Urinary bladder (tissue), 4 donors: ENCODE results near the gene SPATA32. TPM values are rescaled to one million over a fixed set of nuclear protein-coding genes. Genes with fewer than 3 reads are reported as not detected.
A peak's percentile ranks its signal among the peaks of the same experiment; 100 is the strongest.

ENCODE experiments used
- DNase-seq: peaks from one replicate; pipeline ENCODE4 v3.0.0-alpha.2; 2015; ENCODE audit errors: extremely low spot score
- H3K27ac ChIP-seq: one replicate; pipeline ENCODE4 v1.5.1; 2013; ENCODE audit warnings: low read depth, mild to moderate bottlenecking, moderate library complexity
- H3K36me3 ChIP-seq: one replicate; pipeline ENCODE4 v1.6.1; 2013; ENCODE audit warnings: mild to moderate bottlenecking, moderate library complexity; ENCODE audit not compliant: insufficient read depth
- H3K4me1 ChIP-seq: one replicate; pipeline ENCODE4 v1.6.1; 2013; ENCODE audit warnings: mild to moderate bottlenecking, moderate library complexity; ENCODE audit not compliant: insufficient read depth
- H3K4me3 ChIP-seq: one replicate; pipeline ENCODE4 v1.5.1; 2013; ENCODE audit warnings: low read depth, low read length
- WGBS: extraction: QIAGEN DNeasy Blood & Tissue Kit; methylation state at CpG from one replicate; pipeline ENCODE4 v1.1.7; 2013; 5-methylcytosine and 5-hydroxymethylcytosine counted together
- polyA plus RNA-seq: library from polyadenylated mRNA; stranded (reverse); fragments of 200-250 nt; gene quantifications from one replicate; pipeline ENCODE4 v1.2.3, GENCODE V29; 2013
- total RNA-seq: library from RNA; depleted of rRNA; stranded (reverse); fragments of >200 nt; gene quantifications from one replicate; pipeline ENCODE4 v1.2.3, GENCODE V29; 2014
- donor health status: healthy with polysubstance abuse.
- donor health status: healthy.

The SPATA32 gene
- total and polyA plus RNA-seq, 2 donors: not detected

GRCh38 chr17:45222014-45222288, 39.9 kb downstream of the SPATA32 start:
- H3K4me3 ChIP-seq: peak overlapping the region; percentile 69
- WGBS: under 1% methylated on average over 38 of the region's 38 CpGs
- H3K4me1 ChIP-seq: no peaks in the 10 kb centered on the region
- DNase-seq: no peak
- peak overlapping the region; percentile 45 for H3K27ac ChIP-seq
- H3K36me3 ChIP-seq: no peaks in the 10 kb centered on the region

- no peak for DNase-seq
- H3K27ac ChIP-seq: peak within 1 kb of the TSS; percentile 45
- H3K36me3 ChIP-seq: no peaks in the 10 kb centered on the region
- H3K4me3 ChIP-seq: peak within 1 kb of the TSS; percentile 69
- H3K4me1 ChIP-seq: no peaks in the 10 kb centered on the region
- 3% methylated on average over 97 of the region's 98 CpGs for WGBS
Observed at GRCh38 chr17:45221081-45222013, 40.5 kb downstream of the SPATA32 start, which contains the start of gene FMNL1. Gene FMNL1, plus strand, starts transcription at chr17:45221885. Its CDS starts 240 bp downstream, at chr17:45222125.

- Histone ChIP-seq H3K36me3 (no peaks in the 10 kb centered on the region), H3K27ac (no peak overlapping the region), H3K4me3 (no peak overlapping the region), H3K4me1 (no peaks in the 10 kb centered on the region)
- WGBS: 93% methylated on average over 3 of the region's 3 CpGs
- DNase-seq: no peak
Observed at GRCh38 chr17:45220079-45220478, 41.8 kb downstream of the SPATA32 start.

- Histone ChIP-seq H3K36me3 (no peaks in the 10 kb centered on the region), H3K4me1 (no peaks in the 10 kb centered on the region), H3K4me3 (no peak overlapping the region), H3K27ac (no peak overlapping the region)
- 15% methylated on average over 12 of the region's 12 CpGs for WGBS
- peak; percentile 60 for DNase-seq
Observed at GRCh38 chr17:45218895-45219661, 42.8 kb downstream of the SPATA32 start.

Other genes starting within 250 kb of the SPATA32 start
- gene DCAKD, start 210.5 kb downstream of the SPATA32 start, total RNA-seq: 26.5 TPM
- gene DCAKD, start 210.5 kb downstream of the SPATA32 start, polyA plus RNA-seq: 39.4 TPM
- 31.4 TPM for gene NMT1, start 200.8 kb downstream of the SPATA32 start, total RNA-seq
- 50.1 TPM for gene NMT1, start 200.8 kb downstream of the SPATA32 start, polyA plus RNA-seq
- 18.1 TPM for gene PLCD3, start 129.6 kb downstream of the SPATA32 start, total RNA-seq
- gene PLCD3, start 129.6 kb downstream of the SPATA32 start, polyA plus RNA-seq: 84.1 TPM
- gene ACBD4, start 126.4 kb downstream of the SPATA32 start, total RNA-seq: 4.5 TPM
- gene ACBD4, start 126.4 kb downstream of the SPATA32 start, polyA plus RNA-seq: 18.2 TPM
- 19.2 TPM for gene HEXIM1, start 113.6 kb downstream of the SPATA32 start, total RNA-seq
- 22.0 TPM for gene HEXIM1, start 113.6 kb downstream of the SPATA32 start, polyA plus RNA-seq
- 2.0 TPM for gene HEXIM2, start 100.2 kb downstream of the SPATA32 start, total RNA-seq
- 7.9 TPM for gene HEXIM2, start 100.2 kb downstream of the SPATA32 start, polyA plus RNA-seq
- 3.1 TPM for gene FMNL1, start 40.2 kb downstream of the SPATA32 start, total RNA-seq
- gene FMNL1, start 40.2 kb downstream of the SPATA32 start, polyA plus RNA-seq: 10.8 TPM
- 2.9 TPM for gene MAP3K14, start 54.9 kb upstream of the SPATA32 start, total RNA-seq
- 15.6 TPM for gene MAP3K14, start 54.9 kb upstream of the SPATA32 start, polyA plus RNA-seq
- gene ARHGAP27, start 170.8 kb upstream of the SPATA32 start, total RNA-seq: 12.9 TPM
- gene ARHGAP27, start 170.8 kb upstream of the SPATA32 start, polyA plus RNA-seq: 21.8 TPM
- 14.2 TPM for gene PLEKHM1, start 228.6 kb upstream of the SPATA32 start, total RNA-seq
- 21.8 TPM for gene PLEKHM1, start 228.6 kb upstream of the SPATA32 start, polyA plus RNA-seq